NB4 (cell line): Measurements from ENCODE around the gene SLCO1B1.
"Not testable (repeated sequence)": the region's sequence is repeated elsewhere in the genome, so short reads cannot be mapped to it uniquely, and the experiment has no call there.

Experiments used
- DNase-seq: peaks from one replicate; pipeline ENCODE4 v3.0.0; 2010; ENCODE audit warnings: low read depth
- H3K4me3 ChIP-seq: one replicate; pipeline ENCODE4 v1.5.1; 2011; ENCODE audit warnings: mild to moderate bottlenecking, low read depth, low read length, moderate library complexity
- MYC ChIP-seq: IDR thresholded peaks from 2 replicates; pipeline ENCODE4 v1.6.1; 2011; ENCODE audit warnings: low read depth, low read length
- POLR2A ChIP-seq: IDR thresholded peaks from 2 replicates; pipeline ENCODE4 v1.6.1; 2011; ENCODE audit warnings: mild to moderate bottlenecking; ENCODE audit not compliant: insufficient read length; ENCODE audit errors: extremely low read depth
- TF ChIP-seq, protein P1 (sequence below): IDR thresholded peaks from one replicate; pipeline ENCODE4 v1.5.1; 2012; ENCODE audit warnings: low read depth, low read length
- TF ChIP-seq, protein P2 (sequence below): IDR thresholded peaks from 2 replicates; pipeline ENCODE4 v1.6.1; 2011; ENCODE audit warnings: low read depth, low read length

Gene SLCO1B1, protein sequence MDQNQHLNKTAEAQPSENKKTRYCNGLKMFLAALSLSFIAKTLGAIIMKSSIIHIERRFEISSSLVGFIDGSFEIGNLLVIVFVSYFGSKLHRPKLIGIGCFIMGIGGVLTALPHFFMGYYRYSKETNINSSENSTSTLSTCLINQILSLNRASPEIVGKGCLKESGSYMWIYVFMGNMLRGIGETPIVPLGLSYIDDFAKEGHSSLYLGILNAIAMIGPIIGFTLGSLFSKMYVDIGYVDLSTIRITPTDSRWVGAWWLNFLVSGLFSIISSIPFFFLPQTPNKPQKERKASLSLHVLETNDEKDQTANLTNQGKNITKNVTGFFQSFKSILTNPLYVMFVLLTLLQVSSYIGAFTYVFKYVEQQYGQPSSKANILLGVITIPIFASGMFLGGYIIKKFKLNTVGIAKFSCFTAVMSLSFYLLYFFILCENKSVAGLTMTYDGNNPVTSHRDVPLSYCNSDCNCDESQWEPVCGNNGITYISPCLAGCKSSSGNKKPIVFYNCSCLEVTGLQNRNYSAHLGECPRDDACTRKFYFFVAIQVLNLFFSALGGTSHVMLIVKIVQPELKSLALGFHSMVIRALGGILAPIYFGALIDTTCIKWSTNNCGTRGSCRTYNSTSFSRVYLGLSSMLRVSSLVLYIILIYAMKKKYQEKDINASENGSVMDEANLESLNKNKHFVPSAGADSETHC

DNA sequence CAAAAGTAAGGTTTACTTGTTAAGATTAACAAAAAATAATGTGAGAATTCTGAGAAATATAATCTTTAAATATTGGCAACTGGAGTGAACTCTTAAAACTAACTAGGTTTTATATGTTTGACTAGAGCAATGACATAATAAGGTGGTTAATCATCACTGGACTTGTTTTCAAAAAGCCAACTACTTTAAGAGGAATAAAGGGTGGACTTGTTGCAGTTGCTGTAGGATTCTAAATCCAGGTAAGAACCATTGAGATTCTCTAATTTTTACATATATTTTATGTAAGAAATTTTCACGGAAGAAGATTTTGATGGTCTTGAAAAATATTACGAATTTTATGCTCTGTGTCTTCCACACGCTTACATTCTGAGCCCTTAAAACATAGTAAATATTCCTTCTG is at the start of gene SLCO1B1:
SLCO1B1 (plus strand) TSS at position 197 of the 400 bp plus-strand sequence. CDS start 10,381 bp downstream, outside the sequence.
- TF ChIP-seq, protein P1, sequence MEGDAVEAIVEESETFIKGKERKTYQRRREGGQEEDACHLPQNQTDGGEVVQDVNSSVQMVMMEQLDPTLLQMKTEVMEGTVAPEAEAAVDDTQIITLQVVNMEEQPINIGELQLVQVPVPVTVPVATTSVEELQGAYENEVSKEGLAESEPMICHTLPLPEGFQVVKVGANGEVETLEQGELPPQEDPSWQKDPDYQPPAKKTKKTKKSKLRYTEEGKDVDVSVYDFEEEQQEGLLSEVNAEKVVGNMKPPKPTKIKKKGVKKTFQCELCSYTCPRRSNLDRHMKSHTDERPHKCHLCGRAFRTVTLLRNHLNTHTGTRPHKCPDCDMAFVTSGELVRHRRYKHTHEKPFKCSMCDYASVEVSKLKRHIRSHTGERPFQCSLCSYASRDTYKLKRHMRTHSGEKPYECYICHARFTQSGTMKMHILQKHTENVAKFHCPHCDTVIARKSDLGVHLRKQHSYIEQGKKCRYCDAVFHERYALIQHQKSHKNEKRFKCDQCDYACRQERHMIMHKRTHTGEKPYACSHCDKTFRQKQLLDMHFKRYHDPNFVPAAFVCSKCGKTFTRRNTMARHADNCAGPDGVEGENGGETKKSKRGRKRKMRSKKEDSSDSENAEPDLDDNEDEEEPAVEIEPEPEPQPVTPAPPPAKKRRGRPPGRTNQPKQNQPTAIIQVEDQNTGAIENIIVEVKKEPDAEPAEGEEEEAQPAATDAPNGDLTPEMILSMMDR = no peak
- TF ChIP-seq, protein P2, sequence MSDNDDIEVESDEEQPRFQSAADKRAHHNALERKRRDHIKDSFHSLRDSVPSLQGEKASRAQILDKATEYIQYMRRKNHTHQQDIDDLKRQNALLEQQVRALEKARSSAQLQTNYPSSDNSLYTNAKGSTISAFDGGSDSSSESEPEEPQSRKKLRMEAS = no peak
- no peak for TF ChIP-seq POLR2A
- H3K4me3 ChIP-seq = no peak within 1 kb of the TSS
- DNase-seq = no peak

DNA sequence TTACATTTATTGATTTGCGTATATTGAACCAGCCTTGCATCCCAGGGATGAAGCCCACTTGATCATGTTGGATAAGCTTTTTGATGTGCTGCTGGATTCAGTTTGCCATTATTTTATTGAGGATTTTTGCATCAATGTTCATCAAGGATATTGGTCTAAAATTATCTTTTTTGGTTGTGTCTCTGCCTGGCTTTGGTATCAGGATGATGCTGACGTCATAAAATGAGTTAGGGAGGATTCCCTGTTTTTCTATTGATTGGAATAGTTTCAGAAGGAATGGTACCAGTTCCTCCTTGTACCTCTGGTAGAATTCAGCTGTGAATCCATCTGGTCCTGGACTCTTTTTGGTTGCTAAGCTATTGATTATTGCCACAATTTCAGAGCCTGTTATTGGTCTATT is 46.2 kb upstream of the SLCO1B1 start:
- not testable (repeated sequence) for DNase-seq, H3K4me3 ChIP-seq

DNA sequence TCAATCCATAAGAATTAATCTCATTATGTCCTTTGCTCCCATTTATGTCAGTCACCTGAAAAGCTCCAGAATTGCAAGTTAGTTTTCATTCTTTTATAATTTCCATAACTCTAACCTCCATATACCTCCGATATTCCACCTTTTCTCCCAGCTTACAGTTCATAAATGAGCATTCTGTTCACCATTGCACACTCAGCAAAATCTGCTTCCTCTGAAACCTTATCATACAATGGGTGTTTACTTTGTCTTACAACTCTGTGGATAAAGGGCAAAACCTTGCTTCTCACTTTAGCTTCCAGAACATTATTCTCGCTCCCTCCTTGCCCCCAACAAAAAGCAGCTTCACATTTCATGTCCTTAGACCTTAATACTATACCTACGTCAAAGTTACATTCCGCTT is 19.3 kb upstream of the SLCO1B1 start:
- no peak for DNase-seq
- TF ChIP-seq POLR2A (no peak), MYC (no peak)
- TF ChIP-seq, protein P2 = no peak
- TF ChIP-seq, protein P1 = no peak
- no peak overlapping the region for H3K4me3 ChIP-seq

DNA sequence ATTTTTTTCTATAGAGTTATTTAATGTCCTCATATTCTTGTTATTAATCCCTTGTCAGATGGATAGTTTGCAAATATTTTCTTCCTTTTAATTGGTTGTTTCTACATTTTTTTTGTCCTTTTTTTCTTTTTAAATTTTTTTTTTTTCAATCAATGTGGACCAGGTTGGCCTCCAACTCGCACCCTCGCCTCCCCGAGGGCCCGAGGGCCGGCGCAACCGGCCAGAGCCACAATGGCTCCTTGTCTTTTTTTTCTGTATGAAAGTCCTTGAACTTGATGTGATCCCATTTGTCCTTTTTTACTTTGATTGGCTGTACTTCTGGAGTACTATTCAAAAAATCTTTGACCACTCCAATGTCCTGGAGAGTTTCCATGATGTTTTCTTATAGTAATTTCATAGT is 17.7 kb upstream of the SLCO1B1 start:
- no peak for DNase-seq
- TF ChIP-seq MYC = no peak
- no peak for TF ChIP-seq POLR2A
- TF ChIP-seq, protein P1 = no peak
- TF ChIP-seq, protein P2 = no peak
- H3K4me3 ChIP-seq = no peak overlapping the region

DNA sequence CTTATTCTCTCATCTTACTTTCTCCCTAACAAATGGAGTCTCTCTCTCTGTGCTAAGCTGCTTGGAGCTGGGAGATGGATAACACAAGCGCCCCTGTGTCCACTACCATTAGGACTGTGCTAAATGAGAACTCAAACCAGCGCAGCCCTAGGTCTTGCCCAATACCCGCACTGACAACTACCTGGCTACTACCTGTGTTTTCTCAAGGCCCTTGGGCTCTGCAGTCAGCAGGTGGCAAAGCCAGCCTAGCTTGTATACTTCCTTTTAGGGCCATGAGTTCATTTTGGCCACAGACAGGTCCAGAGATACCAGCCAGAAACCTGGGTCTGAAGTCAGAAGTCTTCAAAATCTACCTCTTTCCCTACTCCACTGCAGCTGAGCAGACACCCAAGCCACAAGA is 13.0 kb upstream of the SLCO1B1 start:
- TF ChIP-seq POLR2A = no peak
- TF ChIP-seq, protein P2 = no peak
- TF ChIP-seq MYC = no peak
- TF ChIP-seq, protein P1 = no peak
- no peak for DNase-seq
- H3K4me3 ChIP-seq = no peak overlapping the region

DNA sequence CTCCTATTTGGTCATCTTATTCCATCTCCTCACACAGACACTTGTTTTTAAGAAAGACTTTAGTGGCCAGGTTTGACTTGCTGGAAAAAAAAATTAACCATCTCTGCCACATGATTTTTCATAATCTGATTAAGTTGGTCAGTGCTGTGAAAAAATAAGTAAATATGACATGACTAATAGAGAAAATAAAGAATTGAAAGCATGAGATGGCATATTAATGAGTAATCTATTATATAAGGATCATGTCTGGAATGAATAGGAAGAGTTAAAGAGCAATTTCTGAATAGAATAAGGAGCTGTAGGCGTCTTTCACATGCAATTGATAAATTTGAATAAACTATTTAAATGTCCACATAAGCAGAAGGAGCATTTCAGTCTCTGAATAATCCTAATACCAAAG is 12.2 kb upstream of the SLCO1B1 start:
- no peak overlapping the region for H3K4me3 ChIP-seq
- no peak for TF ChIP-seq MYC
- TF ChIP-seq, protein P1 = no peak
- no peak for TF ChIP-seq POLR2A
- TF ChIP-seq, protein P2 = no peak
- DNase-seq = no peak
